IPS DF 4.7 (cell line): ENCODE data around the gene DCP1B.

ENCODE experiments used
- DNase-seq: peaks from one replicate; pipeline ENCODE4 v3.0.0-alpha.2; 2013; ENCODE audit warnings: low spot score; ENCODE audit errors: extremely low read depth

Gene DCP1B

DNA sequence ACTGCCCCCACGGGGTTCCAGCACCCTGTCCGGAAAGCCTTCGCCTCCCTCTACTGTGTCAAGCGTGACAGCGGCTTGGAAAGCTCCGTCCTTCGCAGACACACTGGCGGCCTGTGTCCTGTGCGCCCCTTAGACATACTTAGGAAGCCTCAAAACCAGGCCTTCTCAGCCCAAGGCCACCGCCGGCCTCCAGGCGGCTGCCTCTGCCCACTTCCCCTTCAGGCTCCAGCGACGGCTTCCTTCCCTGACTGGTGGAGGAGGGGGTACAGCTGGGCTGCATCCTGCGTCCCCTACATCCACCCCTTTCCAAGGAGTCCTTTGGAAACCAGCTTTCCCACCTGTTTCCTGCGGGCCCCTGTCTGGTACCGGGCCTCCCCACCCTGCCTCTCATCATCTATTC lies 83.3 kb downstream of the DCP1B start:
- no peak for DNase-seq

DNA sequence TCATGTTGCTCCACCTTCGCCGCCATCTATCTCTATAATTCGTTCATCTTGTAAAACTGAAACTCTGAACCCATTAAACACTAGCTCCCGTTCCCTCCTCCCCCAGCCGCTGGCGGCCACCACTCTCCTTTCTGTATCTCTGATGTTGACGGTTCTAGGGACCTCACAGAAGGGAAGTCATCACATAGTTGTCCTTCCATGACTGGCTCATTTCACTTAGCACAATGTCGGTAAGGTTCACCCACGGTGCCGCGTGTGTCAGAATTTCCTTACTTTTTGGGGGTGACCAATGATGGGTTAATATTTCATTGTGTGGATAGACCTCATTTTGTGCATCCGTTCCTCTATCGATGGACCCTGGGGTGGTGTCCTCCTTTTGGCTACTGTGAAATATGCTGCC lies 83.8 kb downstream of the DCP1B start:
- no peak for DNase-seq

DNA sequence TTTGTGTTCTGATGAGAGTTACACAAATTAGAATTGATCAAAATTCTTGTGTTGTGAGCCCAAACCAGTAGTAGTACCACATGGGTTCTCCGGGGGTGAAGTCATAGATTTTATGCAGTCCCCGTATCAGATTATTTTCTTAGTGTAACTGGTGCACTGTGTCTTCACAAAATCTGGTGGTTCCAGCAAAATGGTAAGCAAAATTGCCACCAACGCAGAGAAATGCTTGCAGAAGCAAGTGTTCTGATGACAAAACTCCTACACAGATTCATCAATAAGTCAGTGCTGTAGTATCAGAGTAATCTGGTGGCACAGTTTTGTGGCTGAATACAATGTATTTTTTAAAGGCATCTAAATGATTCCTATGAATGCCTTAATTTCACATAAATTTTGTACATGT lies 84.5 kb downstream of the DCP1B start:
- no peak for DNase-seq

DNA sequence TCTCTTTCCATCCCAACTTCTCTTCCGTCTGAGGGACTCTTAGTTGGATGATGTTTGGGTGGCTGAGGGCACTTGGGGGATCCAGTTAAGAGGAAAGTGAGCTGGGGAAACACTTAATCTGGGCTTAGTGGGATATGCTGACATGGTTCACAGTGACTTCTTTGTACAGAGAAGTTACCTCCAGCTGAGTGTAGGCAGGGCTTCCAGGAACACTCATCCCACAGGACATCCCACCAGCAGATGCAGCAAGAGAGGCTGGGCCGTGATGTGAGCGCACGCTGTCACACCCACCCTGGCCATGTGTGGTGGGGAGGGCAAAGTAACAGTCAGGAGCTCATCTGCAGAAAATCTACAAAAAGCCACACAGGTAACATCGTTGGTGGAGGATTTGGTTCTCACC lies 85.0 kb downstream of the DCP1B start:
- no peak for DNase-seq

DNA sequence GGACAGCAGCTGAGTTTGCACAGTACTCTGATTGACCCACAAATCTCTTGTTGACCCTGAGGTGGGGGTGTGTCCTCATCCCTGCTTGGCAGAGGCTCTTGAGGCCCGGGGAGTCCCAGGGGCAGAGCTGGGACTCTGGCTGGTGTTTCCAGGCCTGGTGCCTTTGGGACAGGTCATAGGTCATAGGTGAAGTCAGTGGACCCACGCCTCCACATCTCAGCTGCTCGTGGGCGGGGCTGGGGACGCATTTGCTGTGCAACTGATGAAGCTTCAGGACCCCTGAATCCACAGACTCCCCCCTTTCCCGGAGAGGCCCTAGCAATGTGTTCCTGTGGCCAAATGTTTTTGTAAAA lies 85.4 kb downstream of the DCP1B start:
- no peak for DNase-seq

DNA sequence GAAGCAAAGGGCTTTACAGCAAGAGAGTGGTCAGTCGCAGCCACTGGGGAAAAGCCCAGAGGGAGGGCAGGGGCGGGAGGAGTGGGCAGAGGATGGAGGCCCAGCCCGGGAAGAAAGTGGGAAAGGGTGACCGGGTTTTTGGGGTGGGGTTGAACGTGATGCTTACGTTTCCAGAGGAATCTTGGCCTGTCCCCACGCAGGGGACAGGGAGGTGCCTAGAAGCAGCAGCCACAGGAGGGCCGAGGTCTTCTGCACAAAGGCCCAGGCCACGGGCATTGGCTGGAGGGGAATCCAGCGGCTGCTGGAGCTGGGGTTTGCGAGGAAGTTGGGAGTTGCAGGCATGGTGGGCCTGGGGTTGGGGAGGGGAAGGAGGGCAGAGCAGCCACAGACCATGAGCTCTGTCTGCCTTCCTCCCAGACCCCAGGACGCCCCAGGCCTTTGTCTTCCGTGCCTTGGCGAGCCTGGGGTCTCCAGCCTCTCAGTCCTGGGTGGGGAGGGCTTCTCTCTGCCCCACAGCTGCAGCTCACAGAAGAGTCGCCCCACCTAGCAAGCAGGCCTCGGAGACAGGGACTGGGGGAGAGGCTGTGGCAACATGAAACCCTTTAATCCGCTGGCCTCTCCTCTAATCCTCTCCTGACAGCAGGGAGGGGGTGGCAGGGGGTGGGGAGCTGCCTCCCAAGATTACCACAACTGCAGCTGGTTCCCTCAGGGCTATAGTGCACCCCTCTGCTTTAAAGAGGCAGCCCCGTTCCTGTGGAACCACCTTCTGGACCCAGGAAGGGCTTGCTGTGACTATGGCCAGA lies 86.0 kb downstream of the DCP1B start, which contains the start of gene CACNA2D4:
Gene CACNA2D4, minus strand, starts transcription at position 572 of the 803 bp plus-strand sequence. Its CDS starts 179 bp downstream, at position 393.
- DNase-seq, result no peak

DNA sequence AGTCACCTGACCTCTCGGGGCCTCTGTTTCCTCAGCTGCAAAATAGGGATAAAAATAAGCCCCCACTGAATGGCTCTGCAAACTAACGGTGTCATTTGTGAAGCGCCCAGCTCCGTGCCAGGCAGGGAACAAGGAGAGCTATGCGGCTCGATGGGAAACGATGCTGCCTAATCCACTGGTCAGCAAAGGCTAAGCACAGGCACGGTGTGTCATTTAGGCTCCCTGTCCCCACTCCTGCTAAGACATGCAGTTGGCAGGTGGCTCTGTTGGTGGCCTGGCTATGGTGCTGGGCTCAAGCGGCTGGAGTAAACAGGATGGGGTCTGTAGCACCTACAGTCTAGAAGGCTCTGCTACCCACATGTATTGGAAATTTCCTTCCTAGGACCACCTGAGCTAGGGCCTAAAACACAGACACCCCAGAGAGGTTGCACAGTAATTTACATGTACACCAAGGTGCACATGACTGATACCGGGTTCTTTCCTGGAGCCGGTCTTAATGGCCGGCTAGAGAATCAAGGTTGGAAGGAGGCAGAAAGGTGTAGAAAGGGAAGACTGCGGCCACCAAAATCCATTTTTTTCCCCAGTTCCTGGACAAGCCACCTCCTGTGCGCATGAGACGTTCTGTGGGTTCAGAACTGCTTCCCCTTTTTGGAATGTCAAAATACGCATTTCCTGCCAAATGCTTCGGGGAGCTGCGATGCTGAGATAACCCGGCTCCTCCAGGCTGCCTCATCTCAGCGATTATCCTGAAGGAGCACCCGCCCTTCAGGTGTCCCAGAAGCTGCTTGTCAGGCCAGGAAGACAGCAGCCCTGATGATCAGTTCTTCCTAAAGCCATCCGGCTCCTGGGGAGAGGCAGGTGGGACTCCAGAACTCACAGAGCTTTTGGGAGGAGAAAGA lies 86.8 kb downstream of the DCP1B start:
- no peak for DNase-seq

DNA sequence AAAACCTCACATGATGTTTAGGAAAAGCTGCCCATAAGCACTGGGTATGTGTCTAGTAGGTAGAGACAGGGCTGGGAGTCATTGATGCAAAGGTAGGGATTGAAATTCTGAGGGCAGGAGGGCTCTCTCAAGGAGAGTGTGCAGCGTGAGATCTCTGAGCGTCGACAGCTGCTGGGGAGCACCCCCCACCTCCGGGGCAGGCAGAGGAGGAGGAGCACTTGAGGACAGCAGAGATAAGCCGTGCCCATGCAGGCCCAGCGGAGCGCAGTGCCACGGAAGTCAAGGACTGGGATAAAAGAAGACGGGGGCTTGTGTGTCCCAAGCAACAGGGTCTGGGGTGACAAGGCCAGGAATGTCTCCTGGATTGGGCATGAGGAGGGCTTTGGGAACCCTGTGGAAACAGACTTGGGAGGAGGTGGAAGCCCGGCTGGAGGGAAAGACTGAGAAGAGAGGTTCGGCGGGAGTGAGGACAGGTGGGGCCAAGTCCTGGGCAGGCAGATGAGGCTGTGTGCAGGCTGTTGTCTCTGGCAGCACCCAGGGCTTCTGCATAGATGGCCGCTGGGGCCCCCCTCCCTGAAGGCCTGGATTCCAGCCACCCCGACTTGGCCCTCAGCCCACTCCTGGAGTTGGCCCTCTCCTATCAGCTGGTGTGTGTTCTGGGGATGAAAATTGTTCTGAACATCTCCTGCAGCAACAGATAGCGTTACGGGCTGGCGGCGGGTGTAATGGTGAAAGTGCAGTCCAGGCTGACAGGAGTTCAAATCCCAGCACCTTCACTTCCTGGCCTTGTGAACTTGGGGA lies 87.7 kb downstream of the DCP1B start:
- no peak for DNase-seq

DNA sequence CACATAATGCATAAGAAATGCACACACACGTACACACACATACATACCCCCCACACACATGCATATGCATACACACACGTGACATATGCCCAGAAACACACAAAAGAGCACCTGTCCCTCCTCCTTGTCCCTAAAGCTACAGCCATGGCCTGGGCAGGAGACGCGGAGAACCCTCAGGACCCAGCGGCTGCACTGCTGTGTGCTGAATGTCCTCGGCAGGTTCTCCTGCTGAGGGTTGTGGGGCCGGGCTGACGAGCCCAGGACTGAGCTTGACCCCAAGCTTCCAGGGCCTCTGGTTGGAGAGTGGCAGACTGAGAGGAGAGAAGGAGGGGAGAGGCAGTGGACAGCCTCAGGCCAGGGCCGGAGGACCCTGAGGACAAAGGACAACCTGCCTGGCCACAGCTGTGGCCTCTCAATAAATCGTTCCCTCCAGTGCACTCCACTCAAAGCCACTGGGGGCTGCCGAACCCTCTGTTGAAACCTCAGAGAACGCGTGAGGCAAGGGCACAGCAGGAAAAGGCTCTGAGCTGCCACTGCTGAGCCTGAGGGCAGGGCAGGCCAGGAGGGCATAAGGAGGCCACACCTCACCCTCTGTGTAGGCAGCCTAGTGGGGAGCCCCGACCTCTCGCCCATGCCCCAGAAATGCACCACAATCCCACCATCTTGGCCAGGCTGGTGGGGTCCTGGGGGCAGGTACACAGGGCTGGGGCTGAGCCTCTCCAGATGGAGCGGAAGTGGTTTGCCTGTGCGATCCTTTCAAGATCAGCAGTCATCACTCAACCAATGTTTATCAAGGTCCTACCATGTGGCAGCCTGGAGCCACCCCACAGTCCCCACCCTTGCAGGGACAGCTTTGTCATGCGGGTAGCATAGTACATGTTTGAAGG lies 88.9 kb downstream of the DCP1B start:
- DNase-seq, result no peak

DNA sequence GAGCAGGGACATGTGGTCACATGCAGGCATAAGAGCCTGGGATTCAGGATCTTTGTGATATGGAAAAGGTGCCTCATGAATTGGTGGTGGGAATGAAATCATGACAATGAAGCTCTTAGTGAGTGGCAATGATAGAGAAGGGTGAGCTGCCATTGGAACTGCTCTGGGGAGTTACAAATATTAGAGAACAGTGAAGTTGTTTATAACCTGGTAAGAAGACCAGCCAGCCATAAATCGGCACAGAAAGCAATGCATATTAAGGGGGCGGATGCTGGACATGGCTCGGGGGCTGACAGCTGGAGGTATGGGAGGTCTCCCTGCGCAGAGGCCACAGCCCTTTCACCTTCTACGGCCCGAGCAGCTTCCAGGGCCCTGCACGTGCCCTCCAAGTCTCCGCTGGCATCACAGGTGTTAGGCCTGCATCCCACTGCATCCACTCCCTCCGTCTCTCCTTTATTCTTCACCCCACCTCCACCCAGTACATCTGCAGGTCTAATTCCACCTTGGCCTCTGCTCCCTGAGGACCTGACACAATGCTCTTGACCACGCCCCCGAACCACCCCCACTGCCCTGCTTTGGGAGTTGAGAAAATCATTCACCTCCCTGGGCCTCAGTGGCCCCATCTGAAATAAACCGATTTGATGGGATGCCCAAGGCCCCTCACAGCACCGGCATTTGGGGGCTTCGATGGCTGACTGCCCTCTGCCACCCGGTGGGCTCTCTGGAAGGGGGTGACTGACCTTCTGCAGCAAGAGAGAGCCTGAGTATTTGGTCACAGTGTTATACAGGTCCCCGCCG lies 89.9 kb downstream of the DCP1B start:
- no peak for DNase-seq

DNA sequence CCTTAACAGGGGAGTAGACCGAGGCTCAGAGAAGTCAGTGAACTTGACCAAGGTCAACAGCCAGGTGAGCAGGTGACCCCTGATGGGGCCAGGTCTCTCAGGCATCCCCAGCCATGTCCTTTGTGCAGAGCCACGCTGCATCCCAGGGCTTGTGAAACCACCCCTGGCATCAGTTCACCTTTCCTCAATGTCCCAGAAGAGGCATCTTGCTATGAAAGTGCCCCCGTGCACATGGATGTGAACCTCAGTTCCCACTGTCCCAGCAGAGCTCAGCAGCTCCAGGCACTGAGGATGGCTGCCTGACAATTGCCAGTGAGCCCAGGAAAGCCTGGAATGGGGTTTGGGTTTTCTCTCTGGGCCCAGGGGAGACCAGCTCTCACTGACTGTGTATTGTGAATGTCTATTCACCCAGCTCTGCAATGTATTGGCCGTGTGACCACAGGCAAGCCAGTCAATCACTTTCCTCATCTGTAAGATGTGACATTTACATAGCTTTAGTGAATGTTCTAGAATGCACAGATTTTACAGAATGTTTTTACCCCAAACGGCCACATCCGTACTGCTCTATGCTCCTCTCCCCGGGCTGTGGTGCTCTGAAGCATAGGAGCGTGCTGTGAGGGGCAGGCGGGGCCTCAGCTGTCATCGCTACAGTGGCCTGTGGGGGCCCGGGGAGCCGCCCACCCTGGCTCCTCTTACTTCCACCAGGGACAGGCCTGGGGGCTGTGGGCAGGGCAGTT lies 90.7 kb downstream of the DCP1B start:
- DNase-seq, result no peak

DNA sequence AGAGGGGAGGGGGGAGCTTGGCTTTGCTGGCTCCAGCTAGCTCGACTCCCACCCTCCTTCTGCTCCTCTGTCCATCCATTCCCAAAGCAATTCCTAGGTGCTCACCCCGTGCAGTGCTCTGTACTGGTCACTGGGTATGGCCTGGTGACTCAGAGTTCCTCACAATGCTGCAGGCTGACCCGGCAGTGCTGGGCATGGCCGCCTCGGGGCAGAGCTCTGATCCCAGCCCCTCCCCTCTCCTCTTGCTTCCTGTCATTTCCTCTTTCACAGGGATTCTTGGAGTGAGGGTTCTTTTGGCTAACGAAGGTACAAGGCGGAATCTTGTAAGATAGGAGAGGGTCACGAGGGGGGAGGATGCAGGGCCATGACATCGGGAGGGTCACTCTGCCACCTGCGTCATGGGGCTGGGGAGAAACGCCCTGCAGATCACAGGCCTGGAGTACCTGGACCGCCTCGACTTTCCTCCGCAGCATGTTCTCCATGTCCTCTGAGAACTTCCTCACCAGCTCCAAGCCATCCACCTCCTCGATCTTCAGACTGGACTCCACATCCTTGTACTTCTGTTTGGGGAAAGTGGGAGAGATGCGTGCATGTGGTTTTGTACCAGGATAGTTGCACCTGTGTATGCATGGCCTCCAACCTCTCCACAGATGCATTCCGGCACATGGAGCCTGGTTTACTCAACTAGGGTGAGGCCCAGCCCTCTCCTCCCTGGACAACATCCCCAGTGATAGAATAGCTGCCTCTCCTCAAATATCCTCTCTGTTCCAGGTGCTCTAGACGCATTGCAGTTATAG lies 91.5 kb downstream of the DCP1B start:
- no peak for DNase-seq

DNA sequence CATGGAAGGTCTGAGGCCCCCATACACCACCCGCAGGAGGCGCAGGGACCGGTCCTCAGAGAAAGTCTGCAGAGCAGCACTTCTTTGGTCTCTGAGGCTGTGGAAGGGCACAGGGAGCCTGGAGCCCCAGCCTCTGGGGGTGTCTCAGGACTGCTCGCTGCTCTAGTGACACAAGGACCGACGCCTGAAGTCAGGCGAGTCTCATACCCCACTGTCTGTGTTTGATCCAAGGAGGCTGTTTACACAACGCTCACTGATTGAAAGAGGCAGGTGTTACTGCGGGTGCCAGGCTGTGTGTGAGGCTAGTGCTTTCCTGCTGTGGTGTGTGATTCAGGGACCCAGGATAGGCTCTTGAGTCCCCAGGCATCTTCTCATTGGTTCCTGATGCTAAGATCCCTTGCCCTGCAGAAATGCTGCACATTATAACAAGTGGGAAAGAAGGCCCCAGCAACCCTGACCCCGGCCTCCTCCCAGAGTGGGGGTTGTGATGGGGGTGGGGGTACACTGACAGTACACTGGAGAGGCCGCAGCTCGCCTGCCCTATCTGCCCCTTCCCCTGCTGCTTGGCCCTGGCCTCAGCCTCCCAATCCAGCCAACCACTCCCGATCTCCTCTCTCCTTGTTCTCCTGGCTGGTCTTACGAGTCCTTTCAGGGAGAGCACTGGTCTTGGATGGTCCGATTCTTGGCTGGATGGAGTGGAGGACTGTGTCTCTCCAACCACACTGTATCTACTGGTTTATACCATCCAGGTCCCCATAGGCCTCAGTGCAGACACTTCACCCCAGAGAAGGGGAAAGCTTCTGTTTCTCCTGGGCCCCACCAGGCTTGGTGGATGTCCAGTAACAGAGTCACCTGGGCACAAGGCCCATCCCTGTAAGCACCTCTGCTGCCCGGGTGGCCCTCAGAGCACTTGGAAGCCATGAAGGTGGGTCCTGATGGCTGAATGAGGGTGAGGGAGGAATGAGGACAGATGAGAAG lies 92.4 kb downstream of the DCP1B start:
- DNase-seq, result no peak

DNA sequence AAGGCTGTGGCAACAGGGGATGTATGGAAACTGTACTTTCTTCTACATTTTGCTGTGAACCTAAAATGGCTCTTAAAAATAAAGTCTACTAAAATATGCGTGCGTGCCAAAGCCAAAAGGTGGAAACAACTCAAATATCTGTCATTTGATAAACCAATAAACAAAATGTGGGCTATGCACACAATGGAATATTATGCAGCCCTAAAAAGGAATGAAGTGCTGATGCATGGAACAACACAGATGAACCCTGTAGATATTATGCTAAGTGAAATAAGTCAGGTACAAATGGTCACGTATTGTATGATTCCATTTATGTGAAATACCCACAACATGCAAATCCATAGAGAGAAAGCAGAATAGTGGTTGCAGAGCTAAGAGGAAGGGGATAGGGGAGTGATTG lies 93.8 kb downstream of the DCP1B start:
- DNase-seq, result no peak

DNA sequence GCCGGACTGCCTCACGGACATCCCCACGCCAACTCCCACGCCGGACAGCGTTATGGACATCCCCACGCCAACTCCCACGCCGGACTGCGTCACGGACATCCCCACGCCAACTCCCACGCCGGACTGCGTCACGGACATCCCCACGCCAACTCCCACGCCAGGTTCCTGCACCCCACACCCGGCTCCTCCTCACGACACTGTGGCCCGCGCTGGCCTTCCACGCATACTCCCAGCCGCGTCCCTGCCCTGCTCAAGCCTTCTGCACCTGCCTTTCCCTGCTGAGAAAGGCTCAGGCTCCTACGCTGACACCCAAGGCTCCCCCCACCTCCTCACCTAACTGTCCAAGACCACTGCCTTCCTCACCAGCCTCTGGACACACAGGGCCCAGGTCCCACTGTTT lies 95.5 kb downstream of the DCP1B start:
- no peak for DNase-seq

DNA sequence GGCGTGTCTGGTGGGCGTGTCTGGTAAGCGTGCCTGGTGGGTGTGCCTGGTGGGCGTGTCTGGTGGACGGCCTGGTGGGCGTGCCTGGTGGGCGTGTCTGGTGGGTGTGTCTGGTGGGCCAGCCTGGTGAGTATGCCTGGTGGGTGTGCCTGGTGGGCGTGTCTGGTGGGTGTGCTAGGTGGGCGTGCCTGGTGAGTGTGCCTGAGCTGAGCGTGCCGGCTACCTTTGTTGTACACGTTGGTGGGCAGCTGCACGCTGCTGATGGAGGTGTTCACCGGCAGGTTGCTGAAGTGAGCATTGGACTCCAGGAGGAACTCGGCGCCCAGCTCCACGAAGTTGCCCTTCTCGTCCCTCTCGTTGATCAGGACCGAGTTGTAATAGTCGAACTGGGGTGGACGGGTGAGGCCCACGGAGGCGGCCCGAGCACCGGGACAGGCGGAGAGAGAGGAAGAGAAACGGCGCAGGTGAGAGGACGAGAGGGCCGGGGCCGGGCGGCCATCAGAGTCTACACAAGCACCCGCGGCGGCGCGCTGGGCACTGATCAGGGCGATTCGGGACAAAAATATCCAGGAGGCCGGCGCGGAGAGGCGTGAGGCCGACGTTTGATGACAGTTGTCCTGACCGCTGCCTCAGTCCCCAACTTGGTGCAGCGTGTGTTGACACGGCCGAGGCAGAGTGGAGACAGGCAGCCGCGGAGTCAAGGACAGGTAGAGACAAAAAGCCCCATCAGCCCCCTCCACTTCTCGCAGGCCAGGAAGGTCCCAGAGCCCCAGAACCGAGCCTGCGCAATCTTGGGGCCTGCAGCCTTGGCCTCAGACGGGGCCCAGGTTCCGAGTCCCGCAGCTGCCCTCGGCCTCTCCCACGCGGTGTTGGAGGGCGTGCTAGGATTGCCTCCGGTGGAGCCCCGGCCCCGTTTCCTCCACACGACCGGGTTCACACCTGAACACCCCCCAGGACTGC lies 96.3 kb downstream of the DCP1B start:
- no peak for DNase-seq
